Smooth muscle cell (in vitro differentiated cells): ENCODE measurements around the gene OR2AJ1. TPM values are rescaled to one million over a fixed set of nuclear protein-coding genes. Genes with fewer than 3 reads are reported as not detected.

Source experiments
- DNase-seq: peaks from one replicate; lab custom pipeline; 2025; ENCODE audit not compliant: unreplicated experiment; lab: John Stamatoyannopoulos, UW
- H2AFZ ChIP-seq: fragments of 200-600 bp; sonication (generic); 2 replicates; pipeline ENCODE4 v1.6.0; 2016; ENCODE audit warnings: antibody characterized with exemption, low read depth, mild to moderate bottlenecking
- H3F3A ChIP-seq: fragments of 200-600 bp; sonication (generic); 2 replicates; pipeline ENCODE4 v1.6.0; 2017; ENCODE audit warnings: antibody characterized with exemption, low read depth
- H3K27ac ChIP-seq: fragments of 200-600 bp; sonication (generic); 2 replicates; pipeline ENCODE4 v1.5.1; 2016; ENCODE audit warnings: low read depth, mild to moderate bottlenecking
- H3K27me3 ChIP-seq: fragments of 200-600 bp; sonication (generic); 2 replicates; pipeline ENCODE4 v1.6.1; 2016; ENCODE audit warnings: low read depth, mild to moderate bottlenecking
- H3K36me3 ChIP-seq: fragments of 200-600 bp; sonication (generic); 2 replicates; pipeline ENCODE4 v1.5.1; 2016; ENCODE audit warnings: low read depth
- H3K4me1 ChIP-seq: fragments of 200-600 bp; sonication (generic); 2 replicates; pipeline ENCODE4 v1.5.1; 2016; ENCODE audit warnings: low read depth
- H3K4me2 ChIP-seq: fragments of 200-600 bp; sonication (generic); 2 replicates; pipeline ENCODE4 v1.6.0; 2016; ENCODE audit warnings: mild to moderate bottlenecking
- H3K4me3 ChIP-seq: fragments of 200-600 bp; sonication (generic); 2 replicates; pipeline ENCODE4 v1.5.1; 2016; ENCODE audit warnings: mild to moderate bottlenecking
- H3K79me2 ChIP-seq: fragments of 200-600 bp; sonication (generic); 2 replicates; pipeline ENCODE4 v1.6.0; 2016; ENCODE audit warnings: low read depth, mild to moderate bottlenecking
- H3K9ac ChIP-seq: fragments of 200-600 bp; sonication (generic); 2 replicates; pipeline ENCODE4 v1.6.0; 2016; ENCODE audit warnings: low read depth
- H3K9me3 ChIP-seq: fragments of 200-600 bp; sonication (generic); replicated peaks from 2 replicates; pipeline ENCODE4 v1.5.1; 2016; ENCODE audit warnings: low read depth
- H4K20me1 ChIP-seq: fragments of 200-600 bp; sonication (generic); 2 replicates; pipeline ENCODE4 v1.6.0; 2016; ENCODE audit warnings: low read depth
- CTCF ChIP-seq: fragments of 200-600 bp; sonication (generic); IDR thresholded peaks from 2 replicates; pipeline ENCODE4 v1.5.1; 2017; ENCODE audit warnings: borderline replicate concordance, mild to moderate bottlenecking, antibody characterized with exemption; ENCODE audit not compliant: insufficient read depth, poor library complexity, severe bottlenecking
- WGBS: methylation state at CpG from one replicate; pipeline ENCODE4 v1.1.7; 2016; ENCODE audit warnings: low lambda C conversion rate; 5-methylcytosine and 5-hydroxymethylcytosine counted together
- polyA plus RNA-seq: library from polyadenylated mRNA; unstranded; fragments of >200 nt; fragmentation: Nextera tagmentation; extraction: Ambion mirVana; gene quantifications from 2 replicates; pipeline ENCODE4 v1.2.1, GENCODE V29; 2016
- total RNA-seq: library from RNA; depleted of rRNA; stranded (reverse); fragments of >200 nt; gene quantifications from 2 replicates; pipeline ENCODE4 v1.2.3, GENCODE V29; 2014

OR2AJ1 gene
- total and polyA plus RNA-seq, 2 experiments from 2014 or later = not detected

GRCh38 chr1:247895976-247896375, 28.7 kb upstream of the OR2AJ1 start:
- Histone ChIP-seq H3K36me3 (no peaks in the 10 kb centered on the region), H3K4me2 (no peak overlapping the region), H2AFZ (no peak overlapping the region), H3F3A (no peaks in the 10 kb centered on the region), H3K4me1 (no peaks in the 10 kb centered on the region), H3K27ac (no peak overlapping the region), H4K20me1 (no peaks in the 10 kb centered on the region), H3K9ac (no peak overlapping the region), H3K9me3 (no peaks in the 10 kb centered on the region), H3K4me3 (no peak overlapping the region), H3K79me2 (no peaks in the 10 kb centered on the region), H3K27me3 (no peaks in the 10 kb centered on the region)
- WGBS = 93% methylated on average over 14 of the region's 14 CpGs
- no peak for TF ChIP-seq CTCF
- DNase-seq = no peak

- Histone ChIP-seq H2AFZ (no peak overlapping the region), H3K27ac (no peak overlapping the region), H4K20me1 (no peaks in the 10 kb centered on the region), H3K4me3 (no peak overlapping the region), H3K9ac (no peak overlapping the region), H3F3A (no peaks in the 10 kb centered on the region), H3K36me3 (no peaks in the 10 kb centered on the region), H3K27me3 (no peaks in the 10 kb centered on the region), H3K79me2 (no peaks in the 10 kb centered on the region), H3K9me3 (peaks cover 6% of the 10 kb centered on the region), H3K4me1 (no peaks in the 10 kb centered on the region), H3K4me2 (no peak overlapping the region)
- 70% methylated on average over 6 of the region's 6 CpGs for WGBS
- no peak for TF ChIP-seq CTCF
- DNase-seq = no peak
Observed at GRCh38 chr1:247904122-247904521, 20.6 kb upstream of the OR2AJ1 start.

- no peaks in the 10 kb centered on the region for H3K79me2 ChIP-seq
- H3K27me3 ChIP-seq = no peaks in the 10 kb centered on the region
- H3K9ac ChIP-seq = no peak overlapping the region
- H3K4me1 ChIP-seq = no peaks in the 10 kb centered on the region
- H3F3A ChIP-seq = no peaks in the 10 kb centered on the region
- no peak for DNase-seq
- no peak overlapping the region for H3K4me3 ChIP-seq
- no peak overlapping the region for H2AFZ ChIP-seq
- TF ChIP-seq CTCF = no peak
- no peaks in the 10 kb centered on the region for H3K36me3 ChIP-seq
- H3K4me2 ChIP-seq = no peak overlapping the region
- peaks cover 6% of the 10 kb centered on the region for H3K9me3 ChIP-seq
- no peak overlapping the region for H3K27ac ChIP-seq
- no peaks in the 10 kb centered on the region for H4K20me1 ChIP-seq
- 80% methylated on average over 13 of the region's 13 CpGs for WGBS
Observed at GRCh38 chr1:247905181-247905580, 19.5 kb upstream of the OR2AJ1 start.

GRCh38 chr1:247905910-247906503, 18.7 kb upstream of the OR2AJ1 start:
- H3K79me2 ChIP-seq = no peaks in the 10 kb centered on the region
- no peak overlapping the region for H3K4me3 ChIP-seq
- no peak overlapping the region for H3K27ac ChIP-seq
- no peak overlapping the region for H3K9ac ChIP-seq
- DNase-seq = no peak
- H3F3A ChIP-seq = no peaks in the 10 kb centered on the region
- WGBS = 54% methylated on average over 4 of the region's 9 CpGs
- peaks cover 6% of the 10 kb centered on the region for H3K9me3 ChIP-seq
- no peaks in the 10 kb centered on the region for H3K27me3 ChIP-seq
- no peaks in the 10 kb centered on the region for H4K20me1 ChIP-seq
- no peak for TF ChIP-seq CTCF
- H2AFZ ChIP-seq = no peak overlapping the region
- no peak overlapping the region for H3K4me2 ChIP-seq
- no peaks in the 10 kb centered on the region for H3K36me3 ChIP-seq
- no peaks in the 10 kb centered on the region for H3K4me1 ChIP-seq
